IMR-90 (cell line): ENCODE measurements around the gene MTOR. TPM values are rescaled to one million over a fixed set of nuclear protein-coding genes. Genes with fewer than 3 reads are reported as not detected.

Source experiments
- BHLHE40 ChIP-seq: fragments of 150-350 bp; IDR thresholded peaks from 2 replicates; pipeline ENCODE4 v1.6.1; 2016; ENCODE audit warnings: mild to moderate bottlenecking, low read depth, low read length
- CEBPB ChIP-seq: IDR thresholded peaks from 2 replicates; pipeline ENCODE4 v1.6.1; 2012; ENCODE audit warnings: low read depth, low read length, improper control_type of control experiment
- CTCF ChIP-seq: conservative IDR thresholded peaks from 2 replicates; pipeline ENCODE4 v1.5.1; 2012; ENCODE audit warnings: mild to moderate bottlenecking, low read depth, low read length, improper control_type of control experiment
- FOS ChIP-seq: fragments of 150-350 bp; IDR thresholded peaks from 2 replicates; pipeline ENCODE4 v1.6.1; 2016; ENCODE audit warnings: low read depth, low read length
- MAZ ChIP-seq: IDR thresholded peaks from 2 replicates; pipeline ENCODE4 v1.6.1; 2012; ENCODE audit warnings: low read depth, mild to moderate bottlenecking, low read length, improper control_type of control experiment, moderate library complexity, borderline replicate concordance
- RFX5 ChIP-seq: IDR thresholded peaks from 2 replicates; pipeline ENCODE4 v1.8.0; 2012; ENCODE audit warnings: low read depth, mild to moderate bottlenecking, low read length, moderate library complexity
- polyA plus RNA-seq, 3 experiments: library from polyadenylated mRNA; depleted of rRNA; stranded (reverse); fragments of >200 nt; gene quantifications; 2 replicates each; pipeline ENCODE4 v1.2.3, GENCODE V29; 2012; ENCODE audit warnings: low replicate concordance in 1 of 3
- total RNA-seq: library from RNA; depleted of rRNA; stranded (reverse); fragments of >200 nt; gene quantifications from 2 replicates; pipeline ENCODE4 v1.2.3, GENCODE V29; 2012

MTOR gene
- total and polyA plus RNA-seq, 2 of the 4 experiments (the other 2 are of a cell fraction), result 19.2 to 36.7 TPM

- TF ChIP-seq CTCF (0 out of 2 replicates have a peak, but pooled peaks have one; percentile 14), BHLHE40 (no peak), RFX5 (no peak), FOS (peak; percentile 49; the same call in 1 of the 2 replicates), CEBPB (no peak), MAZ (peak; percentile 59; the same call in 1 of the 2 replicates)
Measured at GRCh38 chr1:11262171-11263049, at the start of gene MTOR (continued).
